SH-SY5Y (cell line): ENCODE results near the gene ATM.

Experiments used
- GATA2 ChIP-seq: IDR thresholded peaks from 2 replicates; pipeline ENCODE4 v1.6.1; 2011; ENCODE audit warnings: mild to moderate bottlenecking, low read depth, low read length
- GATA3 ChIP-seq: IDR thresholded peaks from 2 replicates; pipeline ENCODE4 v1.6.1; 2011; ENCODE audit warnings: low read depth, mild to moderate bottlenecking, low read length, moderate library complexity

- no peak for TF ChIP-seq GATA2
- TF ChIP-seq GATA3, result no peak
Measured at GRCh38 chr11:108394744-108395284, 171.9 kb downstream of the ATM start.
